ENCODE results near the gene OR8B12.

DNA sequence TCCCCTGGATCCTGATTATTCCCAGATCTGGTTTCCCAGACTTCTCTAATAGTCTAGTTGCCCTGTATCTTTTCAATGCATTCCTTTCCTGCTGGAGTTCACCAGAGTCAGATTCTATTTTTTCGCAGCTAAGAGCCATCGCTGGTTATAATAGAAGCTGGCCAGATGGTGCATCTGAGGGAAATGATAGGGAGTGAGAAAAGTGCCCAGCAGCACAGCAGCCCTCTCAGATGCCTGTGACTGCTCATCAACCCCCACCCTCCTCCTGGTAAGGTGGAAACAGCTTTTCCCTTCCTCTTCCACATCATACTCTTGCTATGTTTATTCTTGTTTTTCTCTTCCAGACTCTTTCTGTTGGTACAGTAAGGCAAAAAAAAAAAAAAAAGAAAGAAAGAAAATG lies 39.1 kb upstream of the OR8B12 start:
- TF ChIP-seq, protein P1, sequence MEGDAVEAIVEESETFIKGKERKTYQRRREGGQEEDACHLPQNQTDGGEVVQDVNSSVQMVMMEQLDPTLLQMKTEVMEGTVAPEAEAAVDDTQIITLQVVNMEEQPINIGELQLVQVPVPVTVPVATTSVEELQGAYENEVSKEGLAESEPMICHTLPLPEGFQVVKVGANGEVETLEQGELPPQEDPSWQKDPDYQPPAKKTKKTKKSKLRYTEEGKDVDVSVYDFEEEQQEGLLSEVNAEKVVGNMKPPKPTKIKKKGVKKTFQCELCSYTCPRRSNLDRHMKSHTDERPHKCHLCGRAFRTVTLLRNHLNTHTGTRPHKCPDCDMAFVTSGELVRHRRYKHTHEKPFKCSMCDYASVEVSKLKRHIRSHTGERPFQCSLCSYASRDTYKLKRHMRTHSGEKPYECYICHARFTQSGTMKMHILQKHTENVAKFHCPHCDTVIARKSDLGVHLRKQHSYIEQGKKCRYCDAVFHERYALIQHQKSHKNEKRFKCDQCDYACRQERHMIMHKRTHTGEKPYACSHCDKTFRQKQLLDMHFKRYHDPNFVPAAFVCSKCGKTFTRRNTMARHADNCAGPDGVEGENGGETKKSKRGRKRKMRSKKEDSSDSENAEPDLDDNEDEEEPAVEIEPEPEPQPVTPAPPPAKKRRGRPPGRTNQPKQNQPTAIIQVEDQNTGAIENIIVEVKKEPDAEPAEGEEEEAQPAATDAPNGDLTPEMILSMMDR (conservative IDR thresholded peaks at IDR 0.05; ENCODE audit: low read depth, low read length), result no peak
- TF ChIP-seq POLR2A (IDR thresholded peaks at IDR 0.05; ENCODE audit: low read depth, low read length) (no peak), BHLHE40 (IDR thresholded peaks at IDR 0.05; ENCODE audit: low read depth, low read length) (no peak), RCOR1 (IDR thresholded peaks at IDR 0.05; ENCODE audit: insufficient replicate concordance, low read length) (no peak), SMC3 (IDR thresholded peaks at IDR 0.05; ENCODE audit: low read depth, low read length) (no peak), RFX5 (IDR thresholded peaks at IDR 0.05; ENCODE audit: low read depth, low read length) (no peak), RAD21 (IDR thresholded peaks at IDR 0.05; ENCODE audit: low read length) (no peak), FOS (IDR thresholded peaks at IDR 0.05; ENCODE audit: low read depth, low read length) (no peak), MAZ (IDR thresholded peaks at IDR 0.05; ENCODE audit: borderline replicate concordance, low read depth, low read length) (no peak), CEBPB (IDR thresholded peaks at IDR 0.05; ENCODE audit: low read depth, low read length) (no peak), MXI1 (IDR thresholded peaks at IDR 0.05; ENCODE audit: borderline replicate concordance, low read depth, low read length) (no peak), MAFK (IDR thresholded peaks at IDR 0.05; ENCODE audit: low read depth, low read length) (no peak)
- TF ChIP-seq, protein P2, sequence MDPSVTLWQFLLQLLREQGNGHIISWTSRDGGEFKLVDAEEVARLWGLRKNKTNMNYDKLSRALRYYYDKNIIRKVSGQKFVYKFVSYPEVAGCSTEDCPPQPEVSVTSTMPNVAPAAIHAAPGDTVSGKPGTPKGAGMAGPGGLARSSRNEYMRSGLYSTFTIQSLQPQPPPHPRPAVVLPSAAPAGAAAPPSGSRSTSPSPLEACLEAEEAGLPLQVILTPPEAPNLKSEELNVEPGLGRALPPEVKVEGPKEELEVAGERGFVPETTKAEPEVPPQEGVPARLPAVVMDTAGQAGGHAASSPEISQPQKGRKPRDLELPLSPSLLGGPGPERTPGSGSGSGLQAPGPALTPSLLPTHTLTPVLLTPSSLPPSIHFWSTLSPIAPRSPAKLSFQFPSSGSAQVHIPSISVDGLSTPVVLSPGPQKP (IDR thresholded peaks at IDR 0.05; ENCODE audit: borderline replicate concordance, low read depth, low read length), result no peak
- TF ChIP-seq, protein P3, sequence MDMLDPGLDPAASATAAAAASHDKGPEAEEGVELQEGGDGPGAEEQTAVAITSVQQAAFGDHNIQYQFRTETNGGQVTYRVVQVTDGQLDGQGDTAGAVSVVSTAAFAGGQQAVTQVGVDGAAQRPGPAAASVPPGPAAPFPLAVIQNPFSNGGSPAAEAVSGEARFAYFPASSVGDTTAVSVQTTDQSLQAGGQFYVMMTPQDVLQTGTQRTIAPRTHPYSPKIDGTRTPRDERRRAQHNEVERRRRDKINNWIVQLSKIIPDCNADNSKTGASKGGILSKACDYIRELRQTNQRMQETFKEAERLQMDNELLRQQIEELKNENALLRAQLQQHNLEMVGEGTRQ (IDR thresholded peaks at IDR 0.05; ENCODE audit: low read depth, low read length), result no peak
